ENCODE data around the gene ZNF71.

DNA sequence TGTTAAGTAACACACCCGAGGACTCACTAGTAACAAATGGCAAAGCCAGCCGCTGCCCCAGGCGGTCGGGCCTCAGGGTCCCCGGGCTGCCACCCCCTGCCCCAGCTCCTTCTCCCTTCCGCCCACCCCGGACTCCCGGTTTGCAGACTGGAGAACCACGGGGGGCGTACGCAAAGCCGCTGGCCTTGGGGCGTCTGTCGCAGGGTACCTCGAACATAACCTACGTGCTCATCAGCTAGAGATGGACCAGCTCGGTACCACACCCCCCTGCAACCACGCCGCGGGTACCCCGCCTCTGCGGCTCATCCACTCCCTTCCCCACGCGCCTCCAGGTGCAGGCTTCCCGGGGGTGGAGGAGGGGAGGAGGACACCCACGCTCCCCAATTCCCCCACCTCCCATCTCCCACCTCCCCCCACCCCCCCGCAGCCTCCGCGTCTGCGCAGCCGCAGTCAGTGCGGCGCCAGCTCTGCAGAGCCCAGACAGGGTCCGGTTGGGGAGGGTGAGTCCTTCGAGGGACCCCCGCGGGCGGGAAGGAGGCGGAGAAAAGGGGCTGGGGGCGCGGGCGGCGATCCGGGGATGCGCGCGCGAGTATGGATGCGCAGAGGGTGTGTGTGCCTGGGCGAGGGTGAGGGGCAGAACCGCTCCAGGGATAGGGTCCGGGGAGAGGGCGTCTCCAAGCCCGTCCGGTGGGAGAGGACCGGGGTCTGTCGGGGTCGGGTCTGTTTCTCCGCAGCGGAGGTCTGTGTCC lies 47.8 kb downstream of the ZNF71 start, which contains the start of gene SMIM17:
- TF ChIP-seq, protein P1, sequence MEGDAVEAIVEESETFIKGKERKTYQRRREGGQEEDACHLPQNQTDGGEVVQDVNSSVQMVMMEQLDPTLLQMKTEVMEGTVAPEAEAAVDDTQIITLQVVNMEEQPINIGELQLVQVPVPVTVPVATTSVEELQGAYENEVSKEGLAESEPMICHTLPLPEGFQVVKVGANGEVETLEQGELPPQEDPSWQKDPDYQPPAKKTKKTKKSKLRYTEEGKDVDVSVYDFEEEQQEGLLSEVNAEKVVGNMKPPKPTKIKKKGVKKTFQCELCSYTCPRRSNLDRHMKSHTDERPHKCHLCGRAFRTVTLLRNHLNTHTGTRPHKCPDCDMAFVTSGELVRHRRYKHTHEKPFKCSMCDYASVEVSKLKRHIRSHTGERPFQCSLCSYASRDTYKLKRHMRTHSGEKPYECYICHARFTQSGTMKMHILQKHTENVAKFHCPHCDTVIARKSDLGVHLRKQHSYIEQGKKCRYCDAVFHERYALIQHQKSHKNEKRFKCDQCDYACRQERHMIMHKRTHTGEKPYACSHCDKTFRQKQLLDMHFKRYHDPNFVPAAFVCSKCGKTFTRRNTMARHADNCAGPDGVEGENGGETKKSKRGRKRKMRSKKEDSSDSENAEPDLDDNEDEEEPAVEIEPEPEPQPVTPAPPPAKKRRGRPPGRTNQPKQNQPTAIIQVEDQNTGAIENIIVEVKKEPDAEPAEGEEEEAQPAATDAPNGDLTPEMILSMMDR (IDR thresholded peaks at IDR 0.05), result no peak
- TF ChIP-seq POLR2AphosphoS5 (IDR thresholded peaks at IDR 0.05), result no peak
- no peak for TF ChIP-seq POLR2A (IDR thresholded peaks at IDR 0.05)
- TF ChIP-seq EP300 (IDR thresholded peaks at IDR 0.05; ENCODE audit: low read depth), result no peak

Measured in transverse colon (tissue), 4 donors.